ENCODE measurements around the gene PLEKHG5.

PLEKHG5 gene

DNA sequence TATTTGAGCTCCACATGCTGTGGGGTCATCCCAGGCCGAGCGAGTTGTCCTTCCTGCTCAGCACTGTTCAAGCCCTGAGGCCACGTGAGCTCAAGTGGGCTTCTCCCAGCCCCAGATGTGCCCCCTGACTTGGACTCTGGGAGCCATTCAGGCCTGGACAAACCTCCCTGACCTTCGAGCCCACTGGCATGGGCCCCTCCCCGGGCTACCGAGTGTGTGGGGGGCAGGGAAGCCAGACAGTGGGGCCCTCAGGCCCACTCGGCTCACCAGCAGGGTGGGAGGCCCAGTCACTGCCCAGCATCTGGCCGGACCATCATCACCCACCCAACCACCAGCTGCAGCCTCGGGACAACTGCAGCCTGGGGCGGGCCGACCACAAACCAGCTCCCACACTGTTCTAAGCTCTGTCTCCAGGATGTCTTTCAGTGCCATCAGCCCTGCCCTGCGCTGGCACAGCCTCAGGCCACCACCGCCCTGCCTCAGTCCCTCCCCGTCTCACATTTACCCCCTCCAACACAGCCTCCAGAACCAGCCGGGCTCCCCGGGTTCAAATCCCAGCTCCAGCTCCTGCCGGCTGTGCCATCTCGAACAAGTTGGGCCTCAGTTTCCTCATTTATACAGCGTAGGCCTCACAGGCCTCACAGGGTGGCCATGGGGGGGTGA, 20.9 kb upstream of the PLEKHG5 start:
- H3K36me3 ChIP-seq (ENCODE audit: control insufficient read depth, insufficient read depth, low read length): no peaks in the 10 kb centered on the region
- no peak overlapping the region for H3K56ac ChIP-seq (ENCODE audit: low read length)
- H3K4me2 ChIP-seq (ENCODE audit: low read length): no peak overlapping the region
- no peak overlapping the region for H3K23ac ChIP-seq (ENCODE audit: low read length)
- H4K5ac ChIP-seq (ENCODE audit: low read length): no peak overlapping the region
- H2BK5ac ChIP-seq (ENCODE audit: low read length): no peak overlapping the region
- no peak overlapping the region for H2BK15ac ChIP-seq (replicated peaks; ENCODE audit: low read depth)
- DNase-seq: no peak
- H2AK5ac ChIP-seq (ENCODE audit: low read length): no peak overlapping the region
- H3K79me1 ChIP-seq (ENCODE audit: low read length): no peaks in the 10 kb centered on the region
- no peak overlapping the region for H3K9ac ChIP-seq (ENCODE audit: low read length)
- no peak overlapping the region for H3K18ac ChIP-seq (ENCODE audit: low read length)
- no peak overlapping the region for H3K27ac ChIP-seq (ENCODE audit: low read depth, low read length)
- WGBS (ENCODE audit: extremely low coverage, insufficient coverage, low lambda C conversion rate): no CpG with 5 or more reads among the region's 19 CpGs
- no peaks in the 10 kb centered on the region for H3K27me3 ChIP-seq (ENCODE audit: insufficient read depth, low read length, poor library complexity)
- no peak overlapping the region for H2BK120ac ChIP-seq (ENCODE audit: low read depth, low read length)
- no peak overlapping the region for H3K4ac ChIP-seq (ENCODE audit: low read depth, low read length)
- H3K4me1 ChIP-seq (ENCODE audit: control insufficient read depth, low read depth, low read length): no peaks in the 10 kb centered on the region
- H4K8ac ChIP-seq (ENCODE audit: low read depth, low read length): no peak overlapping the region
- no peaks in the 10 kb centered on the region for H3K79me2 ChIP-seq (ENCODE audit: control insufficient read depth, insufficient read depth, low read length)
- H3K4me3 ChIP-seq (ENCODE audit: low read length): no peak overlapping the region

DNA sequence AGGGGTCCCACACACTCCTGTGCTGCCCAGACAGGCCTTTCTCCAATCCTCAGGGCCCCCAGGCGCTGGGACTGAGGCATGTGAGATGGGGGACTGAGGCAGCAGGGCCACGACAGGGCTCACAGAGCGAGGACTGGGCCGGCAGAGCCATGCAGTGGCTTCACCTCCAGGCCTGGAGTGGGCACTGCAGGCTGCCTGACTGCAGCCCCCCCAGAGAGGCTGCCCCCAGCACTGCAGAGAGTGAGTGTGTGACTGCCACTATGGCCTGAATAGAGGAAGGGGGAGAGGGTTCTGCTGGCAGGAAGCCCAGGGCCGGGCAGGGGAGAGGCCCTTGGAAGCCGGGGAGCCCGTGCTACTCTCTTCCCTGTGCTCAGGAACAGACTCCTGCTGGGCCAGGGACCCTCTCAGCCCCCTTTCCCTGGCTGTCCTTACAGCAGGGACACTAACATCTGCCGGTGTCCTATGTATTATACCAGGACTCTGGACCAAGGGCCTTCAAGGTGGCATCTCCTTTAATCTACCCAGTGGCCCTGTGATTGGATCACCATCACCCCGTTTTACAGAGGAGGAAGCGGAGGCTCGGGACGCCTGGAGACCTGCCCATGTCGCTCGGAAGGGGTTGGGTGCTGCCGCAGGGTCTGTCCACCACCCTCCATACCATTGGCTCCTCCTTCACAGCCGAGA, 20.2 kb upstream of the PLEKHG5 start:
- H3K4me2 ChIP-seq (ENCODE audit: low read length): no peak overlapping the region
- no peak overlapping the region for H3K18ac ChIP-seq (ENCODE audit: low read length)
- H2BK15ac ChIP-seq (replicated peaks; ENCODE audit: low read depth): no peak overlapping the region
- DNase-seq: no peak
- no peaks in the 10 kb centered on the region for H3K36me3 ChIP-seq (ENCODE audit: control insufficient read depth, insufficient read depth, low read length)
- no peak overlapping the region for H4K5ac ChIP-seq (ENCODE audit: low read length)
- no peak overlapping the region for H2BK5ac ChIP-seq (ENCODE audit: low read length)
- no peaks in the 10 kb centered on the region for H3K79me1 ChIP-seq (ENCODE audit: low read length)
- no peak overlapping the region for H2BK120ac ChIP-seq (ENCODE audit: low read depth, low read length)
- WGBS (ENCODE audit: extremely low coverage, insufficient coverage, low lambda C conversion rate): no CpG with 5 or more reads among the region's 16 CpGs
- no peak overlapping the region for H3K56ac ChIP-seq (ENCODE audit: low read length)
- H3K4me1 ChIP-seq (ENCODE audit: control insufficient read depth, low read depth, low read length): no peaks in the 10 kb centered on the region
- H3K27ac ChIP-seq (ENCODE audit: low read depth, low read length): no peak overlapping the region
- no peak overlapping the region for H4K8ac ChIP-seq (ENCODE audit: low read depth, low read length)
- no peak overlapping the region for H3K4ac ChIP-seq (ENCODE audit: low read depth, low read length)
- no peaks in the 10 kb centered on the region for H3K27me3 ChIP-seq (ENCODE audit: insufficient read depth, low read length, poor library complexity)
- no peak overlapping the region for H3K4me3 ChIP-seq (ENCODE audit: low read length)
- no peaks in the 10 kb centered on the region for H3K79me2 ChIP-seq (ENCODE audit: control insufficient read depth, insufficient read depth, low read length)
- no peak overlapping the region for H3K9ac ChIP-seq (ENCODE audit: low read length)
- H3K23ac ChIP-seq (ENCODE audit: low read length): no peak overlapping the region
- no peak overlapping the region for H2AK5ac ChIP-seq (ENCODE audit: low read length)

DNA sequence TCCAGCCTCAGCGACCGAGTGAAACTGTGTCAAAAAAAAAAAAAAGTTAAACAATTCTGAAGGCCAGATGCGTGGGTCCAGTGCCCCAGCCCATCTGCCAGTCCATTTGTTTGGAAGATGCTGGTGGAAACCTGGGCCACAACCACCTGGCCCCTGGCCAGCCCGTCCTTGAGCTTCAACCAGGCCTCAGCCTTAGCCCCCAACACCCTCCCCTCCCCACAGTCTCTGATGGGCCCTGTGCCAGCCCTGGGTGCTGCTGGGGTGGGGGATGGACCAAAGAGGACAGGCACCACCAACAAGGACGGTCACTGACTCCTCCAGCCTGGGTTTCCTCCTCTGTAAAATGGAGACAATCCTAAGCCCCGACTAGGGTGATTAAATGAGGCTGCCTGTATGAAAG, 19.6 kb upstream of the PLEKHG5 start:
- no peak for DNase-seq
- H3K9ac ChIP-seq (ENCODE audit: low read length): no peak overlapping the region
- H2BK5ac ChIP-seq (ENCODE audit: low read length): no peak overlapping the region
- no peak overlapping the region for H3K27ac ChIP-seq (ENCODE audit: low read depth, low read length)
- no peaks in the 10 kb centered on the region for H3K36me3 ChIP-seq (ENCODE audit: control insufficient read depth, insufficient read depth, low read length)
- H2BK120ac ChIP-seq (ENCODE audit: low read depth, low read length): no peak overlapping the region
- H3K4ac ChIP-seq (ENCODE audit: low read depth, low read length): no peak overlapping the region
- H3K4me1 ChIP-seq (ENCODE audit: control insufficient read depth, low read depth, low read length): no peaks in the 10 kb centered on the region
- H3K18ac ChIP-seq (ENCODE audit: low read length): no peak overlapping the region
- no peak overlapping the region for H2AK5ac ChIP-seq (ENCODE audit: low read length)
- no CpG with 5 or more reads among the region's 6 CpGs for WGBS (ENCODE audit: extremely low coverage, insufficient coverage, low lambda C conversion rate)
- no peak overlapping the region for H4K5ac ChIP-seq (ENCODE audit: low read length)
- no peaks in the 10 kb centered on the region for H3K27me3 ChIP-seq (ENCODE audit: insufficient read depth, low read length, poor library complexity)
- no peak overlapping the region for H3K4me3 ChIP-seq (ENCODE audit: low read length)
- H4K8ac ChIP-seq (ENCODE audit: low read depth, low read length): no peak overlapping the region
- H3K79me1 ChIP-seq (ENCODE audit: low read length): no peaks in the 10 kb centered on the region
- no peak overlapping the region for H3K56ac ChIP-seq (ENCODE audit: low read length)
- no peaks in the 10 kb centered on the region for H3K79me2 ChIP-seq (ENCODE audit: control insufficient read depth, insufficient read depth, low read length)
- no peak overlapping the region for H3K23ac ChIP-seq (ENCODE audit: low read length)
- H3K4me2 ChIP-seq (ENCODE audit: low read length): no peak overlapping the region
- H2BK15ac ChIP-seq (replicated peaks; ENCODE audit: low read depth): no peak overlapping the region

DNA sequence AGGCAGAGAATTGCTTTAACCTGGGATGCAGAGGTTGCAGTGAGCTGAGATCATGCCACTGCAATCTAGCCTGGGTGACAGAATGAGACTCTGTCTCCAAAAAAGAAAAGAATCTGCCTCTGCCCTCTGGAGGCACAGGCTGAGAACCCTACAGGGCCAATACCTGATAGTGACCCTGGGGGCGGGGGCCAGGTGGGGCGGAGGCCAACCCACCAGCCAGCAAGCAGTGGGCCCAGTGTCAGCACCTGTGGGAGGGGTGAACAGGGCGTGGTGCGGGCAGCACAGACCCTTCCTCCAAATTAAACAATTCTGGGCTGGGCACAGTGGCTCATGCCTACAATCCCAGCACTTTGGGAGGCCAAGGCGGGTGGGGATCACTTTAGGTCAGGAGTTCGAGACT, 19.0 kb upstream of the PLEKHG5 start:
- WGBS (ENCODE audit: extremely low coverage, insufficient coverage, low lambda C conversion rate): no CpG with 5 or more reads among the region's 6 CpGs

DNA sequence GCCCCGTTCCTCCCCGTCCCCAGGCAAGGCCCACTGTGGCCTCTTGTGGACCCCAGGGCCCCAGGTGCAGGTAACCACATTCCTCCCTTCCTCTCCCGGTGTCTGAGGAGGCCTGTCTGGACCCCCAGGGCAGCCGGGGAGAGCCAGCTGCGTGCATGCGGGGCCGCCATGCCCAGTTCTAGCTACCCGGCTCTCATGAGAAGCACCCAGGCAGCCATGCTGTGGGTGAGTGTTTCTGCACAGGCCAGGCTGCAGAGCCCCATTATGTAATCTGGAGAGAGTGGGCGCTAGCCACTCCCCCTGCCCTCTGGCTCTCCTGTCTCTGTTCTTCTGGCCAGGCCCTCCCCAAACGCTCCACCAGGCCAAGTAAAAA, 18.4 kb upstream of the PLEKHG5 start:
- Histone ChIP-seq H2AK5ac (ENCODE audit: low read length) (no peak overlapping the region), H3K79me2 (ENCODE audit: control insufficient read depth, insufficient read depth, low read length) (no peaks in the 10 kb centered on the region), H4K8ac (ENCODE audit: low read depth, low read length) (no peak overlapping the region), H3K4me2 (ENCODE audit: low read length) (no peak overlapping the region), H3K4me1 (ENCODE audit: control insufficient read depth, low read depth, low read length) (no peaks in the 10 kb centered on the region), H2BK120ac (ENCODE audit: low read depth, low read length) (no peak overlapping the region), H3K4me3 (ENCODE audit: low read length) (no peak overlapping the region), H3K4ac (ENCODE audit: low read depth, low read length) (no peak overlapping the region), H3K18ac (ENCODE audit: low read length) (no peak overlapping the region), H3K79me1 (ENCODE audit: low read length) (no peaks in the 10 kb centered on the region), H3K23ac (ENCODE audit: low read length) (no peak overlapping the region), H4K5ac (ENCODE audit: low read length) (no peak overlapping the region), H2BK5ac (ENCODE audit: low read length) (no peak overlapping the region), H3K27me3 (ENCODE audit: insufficient read depth, low read length, poor library complexity) (no peaks in the 10 kb centered on the region), H3K36me3 (ENCODE audit: control insufficient read depth, insufficient read depth, low read length) (no peaks in the 10 kb centered on the region), H2BK15ac (replicated peaks; ENCODE audit: low read depth) (no peak overlapping the region), H3K9ac (ENCODE audit: low read length) (no peak overlapping the region), H3K56ac (ENCODE audit: low read length) (no peak overlapping the region), H3K27ac (ENCODE audit: low read depth, low read length) (no peak overlapping the region)
- no CpG with 5 or more reads among the region's 10 CpGs for WGBS (ENCODE audit: extremely low coverage, insufficient coverage, low lambda C conversion rate)
- DNase-seq: no peak

More for the DNA sequence above, 19.0 kb upstream of the PLEKHG5 start:
- H2BK120ac ChIP-seq (ENCODE audit: low read depth, low read length): no peak overlapping the region
- no peak overlapping the region for H3K4ac ChIP-seq (ENCODE audit: low read depth, low read length)
- H3K4me1 ChIP-seq (ENCODE audit: control insufficient read depth, low read depth, low read length): no peaks in the 10 kb centered on the region
- no peak overlapping the region for H4K8ac ChIP-seq (ENCODE audit: low read depth, low read length)
- no peak overlapping the region for H3K56ac ChIP-seq (ENCODE audit: low read length)
- no peak overlapping the region for H4K5ac ChIP-seq (ENCODE audit: low read length)
- H3K27ac ChIP-seq (ENCODE audit: low read depth, low read length): no peak overlapping the region
- H2BK5ac ChIP-seq (ENCODE audit: low read length): no peak overlapping the region
- no peak overlapping the region for H3K9ac ChIP-seq (ENCODE audit: low read length)
- H3K79me2 ChIP-seq (ENCODE audit: control insufficient read depth, insufficient read depth, low read length): no peaks in the 10 kb centered on the region
- H2BK15ac ChIP-seq (replicated peaks; ENCODE audit: low read depth): no peak overlapping the region
- DNase-seq: no peak
- no peak overlapping the region for H3K4me3 ChIP-seq (ENCODE audit: low read length)
- H3K79me1 ChIP-seq (ENCODE audit: low read length): no peaks in the 10 kb centered on the region
- no peak overlapping the region for H2AK5ac ChIP-seq (ENCODE audit: low read length)
- no peak overlapping the region for H3K4me2 ChIP-seq (ENCODE audit: low read length)
- H3K18ac ChIP-seq (ENCODE audit: low read length): no peak overlapping the region
- no peaks in the 10 kb centered on the region for H3K27me3 ChIP-seq (ENCODE audit: insufficient read depth, low read length, poor library complexity)
- no peak overlapping the region for H3K23ac ChIP-seq (ENCODE audit: low read length)
- no peaks in the 10 kb centered on the region for H3K36me3 ChIP-seq (ENCODE audit: control insufficient read depth, insufficient read depth, low read length)

Measured in mesendoderm (in vitro differentiated cells).